NCI-H226 (cell line): Measurements from ENCODE around the gene GPC6.

Experiments used
- DNase-seq: peaks from one replicate; pipeline ENCODE4 v3.0.0-alpha.2; 2015

GPC6 gene

DNA sequence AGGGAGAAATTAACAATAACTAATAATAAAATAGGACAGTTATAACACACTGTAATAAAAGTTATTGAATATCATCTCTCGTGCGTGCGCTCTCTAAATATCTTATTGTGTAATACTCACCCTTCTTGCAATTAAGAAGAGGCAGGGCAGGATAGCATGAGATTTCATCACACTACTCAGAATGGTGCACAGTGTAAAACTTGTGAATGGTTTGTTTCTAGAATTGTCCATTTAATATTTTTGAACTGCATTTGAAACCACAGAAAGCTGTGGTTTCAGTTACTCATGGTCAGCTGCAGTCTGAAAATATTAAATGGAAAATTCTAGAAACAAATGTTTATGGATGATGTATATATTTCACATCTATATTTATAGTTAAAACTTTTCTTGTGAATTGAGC is 1091.8 kb downstream of the GPC6 start:
- DNase-seq: no peak

DNA sequence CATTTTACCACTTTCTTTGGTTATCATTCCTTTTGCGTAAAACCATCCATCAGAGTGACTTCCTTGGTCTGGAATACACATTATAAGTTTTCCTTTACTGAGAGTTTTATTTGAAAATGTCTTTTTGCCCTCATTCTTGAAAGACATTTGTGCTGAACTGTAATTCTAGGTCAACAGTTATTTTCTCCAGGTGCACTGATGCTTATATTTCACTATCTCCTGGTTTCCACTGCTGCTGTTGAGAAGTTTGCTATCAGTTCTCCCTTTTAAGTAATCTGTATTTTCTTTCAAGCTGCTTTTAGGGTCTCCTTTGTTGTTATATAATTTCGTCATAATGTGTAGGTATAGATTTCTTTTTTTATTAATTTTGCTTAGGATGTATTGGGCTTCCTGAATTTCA is 1092.9 kb downstream of the GPC6 start:
- DNase-seq: no peak

DNA sequence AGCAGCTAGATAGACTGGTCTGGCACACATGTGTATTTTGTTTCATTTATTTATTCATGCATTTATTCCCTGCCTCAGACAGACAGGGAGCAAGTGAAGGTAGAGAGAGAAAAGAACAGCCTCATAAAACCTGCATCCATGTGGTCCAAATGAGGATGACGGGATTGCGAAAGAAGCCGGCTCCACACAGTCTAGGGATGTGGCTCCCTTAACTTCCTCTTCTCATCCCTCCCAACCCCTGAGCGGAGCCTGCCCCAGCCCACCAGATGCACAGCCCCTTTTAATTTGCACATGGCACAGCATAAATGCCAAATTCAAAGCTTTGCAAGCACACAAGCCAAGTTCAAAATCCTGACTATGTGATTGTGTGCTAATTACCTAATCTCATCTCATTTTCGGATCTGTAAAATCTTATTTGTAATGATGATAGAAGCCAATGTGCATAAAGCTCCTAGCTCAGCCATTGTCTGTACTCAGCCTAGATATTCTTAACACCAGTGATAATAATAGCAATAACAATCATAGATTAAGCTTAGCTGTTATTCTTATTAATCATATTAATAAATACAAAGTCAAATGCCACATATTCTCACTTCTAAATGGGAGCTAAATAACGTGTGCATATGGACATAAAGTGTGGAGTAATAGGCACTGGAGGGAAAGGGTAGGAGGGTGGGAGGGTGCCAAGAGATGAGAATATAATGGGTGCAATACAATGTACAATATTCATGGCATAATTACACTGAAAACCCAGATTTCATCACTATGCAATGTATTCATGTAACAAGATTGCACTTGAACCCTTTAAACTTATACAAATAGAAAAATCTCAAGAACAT is 1096.5 kb downstream of the GPC6 start:
- DNase-seq: no peak

DNA sequence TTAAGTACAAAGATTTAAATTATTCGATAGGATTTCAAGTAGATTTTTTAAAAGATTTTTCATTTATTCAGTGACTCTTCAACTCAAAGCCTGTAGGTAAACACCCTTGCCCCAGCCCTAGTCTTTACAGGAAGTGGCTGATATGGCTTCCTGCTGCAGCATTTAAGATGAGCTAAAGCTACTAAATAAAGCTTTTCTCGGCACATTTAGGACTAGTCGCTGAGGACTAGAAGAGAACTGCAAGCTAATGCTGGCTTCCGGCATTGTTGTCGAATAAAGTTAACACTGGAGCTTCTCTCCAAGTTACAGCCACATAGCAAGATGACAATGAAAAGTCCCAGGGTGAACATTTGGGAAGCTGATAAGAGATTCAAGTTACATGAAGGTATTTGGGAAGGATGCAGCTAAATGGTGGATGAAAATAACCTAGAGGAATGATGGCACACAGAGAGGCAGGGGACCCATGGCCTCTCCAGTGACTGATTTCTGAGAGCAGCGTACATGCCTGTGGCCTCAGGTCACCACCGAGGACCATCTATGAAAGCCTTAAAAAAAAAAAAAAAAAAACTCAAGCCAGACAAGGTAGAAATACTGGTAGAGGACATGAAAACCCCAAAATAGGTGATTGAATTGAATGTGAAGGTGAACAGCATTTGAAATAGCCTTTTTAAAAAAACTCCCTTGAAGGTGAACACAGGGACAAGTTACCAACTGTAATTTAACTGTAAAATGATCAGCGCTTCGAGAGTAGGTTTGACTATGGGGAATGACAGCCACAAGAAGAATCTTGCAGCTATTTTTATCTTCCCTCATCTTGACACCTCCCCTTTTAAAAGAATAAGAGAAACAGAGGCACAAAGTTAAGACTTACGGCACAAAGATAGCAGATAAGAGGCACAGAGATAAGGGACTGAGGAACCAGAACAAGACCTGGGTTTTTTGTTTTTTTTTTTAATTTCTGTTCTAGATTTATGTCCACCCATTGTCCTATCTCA is 1097.5 kb downstream of the GPC6 start:
- DNase-seq: no peak

DNA sequence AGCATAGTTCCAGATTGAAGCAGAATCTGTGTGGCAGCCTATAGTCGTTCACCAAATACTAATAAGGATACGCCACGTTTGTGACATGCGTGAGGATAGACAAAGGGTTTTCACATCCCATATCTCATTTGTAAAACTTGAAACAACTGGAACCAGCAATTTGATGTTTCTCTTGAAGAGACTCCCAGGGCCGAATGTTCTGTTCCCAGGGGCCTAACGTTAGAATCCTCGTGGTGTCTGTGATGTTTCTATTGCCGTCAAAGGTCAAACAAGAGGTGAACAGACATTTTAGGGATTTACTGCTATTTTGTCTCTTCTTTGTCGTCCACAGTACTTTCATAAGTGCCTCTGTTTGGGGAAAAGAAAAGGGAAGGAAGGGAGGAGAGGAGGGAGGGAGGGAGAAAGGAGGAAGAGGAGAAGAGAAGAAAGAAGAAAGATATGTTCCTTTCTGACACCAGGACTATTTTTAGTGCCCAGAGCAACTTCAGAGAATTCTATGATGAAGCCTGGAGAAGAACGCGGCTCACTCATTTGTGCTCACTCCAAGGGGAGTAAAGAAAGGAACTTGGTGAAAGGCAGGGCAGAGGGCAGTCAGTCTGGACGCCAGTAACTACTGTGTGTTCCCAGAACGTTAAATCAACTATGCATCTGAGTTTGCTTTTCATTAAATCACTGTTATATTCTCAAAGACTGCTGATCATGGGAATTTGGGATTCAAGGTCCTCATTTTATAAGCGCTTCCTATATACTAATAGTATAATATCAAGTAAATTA is 1098.3 kb downstream of the GPC6 start:
- DNase-seq: no peak

DNA sequence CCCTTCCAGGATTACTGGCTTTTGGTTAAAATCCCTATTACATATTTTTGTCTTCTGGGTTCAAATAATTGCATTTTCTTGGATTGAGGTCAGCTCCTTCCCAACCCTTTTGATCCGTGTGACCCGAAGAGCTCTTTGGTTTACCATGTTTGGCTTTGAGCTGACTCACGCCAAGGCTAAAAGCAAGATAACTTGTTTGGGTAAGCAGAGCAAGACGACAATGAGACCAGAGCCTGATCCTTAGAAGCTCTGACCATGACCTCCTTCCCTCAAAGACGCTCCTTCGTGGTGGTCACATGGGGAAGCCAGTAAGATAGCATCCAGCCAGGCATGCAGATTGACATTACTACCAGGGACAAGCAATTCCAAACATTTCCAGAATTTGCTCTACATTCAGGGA is 1099.0 kb downstream of the GPC6 start:
- no peak for DNase-seq

DNA sequence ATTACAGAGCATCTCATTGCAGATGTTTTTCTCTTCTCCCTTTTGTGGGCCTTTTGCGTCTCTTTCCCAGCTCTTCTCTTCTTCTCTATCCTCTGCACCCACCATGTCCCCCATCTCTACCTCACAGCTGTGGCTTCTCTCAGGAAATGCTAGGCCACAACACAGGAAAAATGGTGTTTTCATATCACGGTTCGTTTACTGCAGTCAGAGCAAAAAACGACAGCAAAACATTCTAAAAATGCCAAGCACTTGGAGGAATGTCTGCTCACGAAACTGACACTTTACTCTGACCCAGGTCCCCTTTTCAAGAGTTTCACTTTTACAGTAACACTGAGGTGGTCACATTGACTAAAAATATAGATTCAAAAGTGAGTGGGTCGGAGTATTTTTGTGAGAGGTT is 1100.7 kb downstream of the GPC6 start:
- no peak for DNase-seq

DNA sequence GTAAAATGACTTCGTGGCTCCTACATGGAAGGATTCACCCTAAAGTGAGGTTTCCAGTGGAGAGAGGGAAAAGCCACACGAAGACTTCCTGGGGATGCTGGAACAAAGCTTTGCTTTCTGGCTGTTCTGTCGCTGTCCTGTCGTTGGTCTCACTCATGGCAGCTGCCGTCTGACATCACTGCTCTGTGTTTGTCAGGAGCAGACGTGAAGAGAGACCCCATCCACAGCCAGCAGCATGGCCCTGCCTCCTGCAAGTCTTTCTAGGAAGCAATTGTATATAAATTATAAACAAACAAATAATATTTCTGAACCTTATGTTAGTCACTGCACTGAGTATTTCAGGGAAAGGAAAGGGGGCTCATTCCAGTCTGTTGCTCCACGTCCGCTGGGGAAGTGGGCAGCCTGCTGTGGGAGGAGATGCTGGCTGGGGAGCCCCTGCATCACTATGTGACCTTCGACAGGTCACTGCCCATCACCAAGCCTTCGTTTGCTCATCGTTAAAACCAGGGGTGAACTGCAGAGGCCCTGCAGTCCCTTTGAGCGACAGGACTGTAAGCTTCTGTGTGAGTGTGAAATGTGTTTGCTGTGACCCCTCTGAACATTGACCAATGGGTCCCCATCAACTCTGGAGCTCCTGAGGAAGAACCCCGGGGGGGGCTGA is 1101.9 kb downstream of the GPC6 start:
- DNase-seq: no peak

DNA sequence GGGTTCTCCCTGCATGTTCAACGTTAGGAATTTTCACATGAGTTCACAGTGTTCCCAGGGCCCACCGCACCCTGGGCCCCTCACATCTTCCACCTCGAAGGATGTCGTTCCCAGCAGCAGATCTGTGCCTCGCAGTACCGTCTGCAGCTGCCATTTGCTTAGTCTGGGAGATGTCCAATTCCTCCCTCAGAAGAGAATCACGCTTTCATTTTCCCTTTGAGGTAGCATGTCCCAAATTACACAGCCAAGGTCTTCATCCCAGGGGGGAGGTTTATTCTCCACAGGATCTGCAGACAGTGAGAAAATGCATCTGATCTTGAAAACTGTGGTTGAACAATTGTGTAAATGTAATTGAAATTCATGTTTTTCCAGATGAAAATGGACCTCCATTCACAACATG is 1102.7 kb downstream of the GPC6 start:
- DNase-seq: no peak

DNA sequence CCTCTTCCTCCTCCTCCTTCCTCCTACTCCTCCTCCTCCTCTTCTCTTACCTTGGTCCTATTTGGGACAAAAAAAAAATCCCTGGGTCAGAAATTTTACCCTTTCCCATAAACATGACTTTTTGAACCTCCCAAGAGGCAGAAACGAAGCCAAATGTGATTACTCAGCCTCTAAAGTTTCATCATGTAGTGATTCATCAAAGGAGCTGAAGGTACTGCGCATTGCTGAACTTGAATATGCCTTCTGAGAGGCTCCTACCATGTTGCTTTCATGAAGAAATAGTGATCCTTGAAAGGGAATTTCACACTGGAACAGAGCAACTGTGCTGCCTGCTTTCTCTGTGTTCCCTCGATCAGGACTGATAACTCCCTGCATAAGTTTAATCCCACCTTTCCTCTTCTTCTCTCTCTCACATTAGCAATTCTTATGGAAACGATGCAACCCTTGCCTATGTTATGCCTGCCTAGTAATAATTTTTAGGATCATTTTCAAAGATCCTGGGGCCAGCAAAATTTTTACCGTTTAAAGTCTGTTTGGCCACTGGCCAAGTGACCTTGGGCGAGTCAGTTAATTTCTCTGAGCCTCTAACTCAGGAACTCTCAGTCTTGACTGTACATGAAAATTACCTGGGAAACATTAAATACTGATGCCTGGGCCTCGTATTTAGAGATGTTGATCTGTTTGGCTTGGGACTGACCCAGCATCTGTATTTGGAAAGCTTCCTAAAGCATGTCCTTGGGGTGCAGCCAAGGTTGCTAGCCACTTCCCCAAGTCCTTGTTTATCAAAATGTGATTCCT is 1103.3 kb downstream of the GPC6 start:
- peak; percentile 89 for DNase-seq

DNA sequence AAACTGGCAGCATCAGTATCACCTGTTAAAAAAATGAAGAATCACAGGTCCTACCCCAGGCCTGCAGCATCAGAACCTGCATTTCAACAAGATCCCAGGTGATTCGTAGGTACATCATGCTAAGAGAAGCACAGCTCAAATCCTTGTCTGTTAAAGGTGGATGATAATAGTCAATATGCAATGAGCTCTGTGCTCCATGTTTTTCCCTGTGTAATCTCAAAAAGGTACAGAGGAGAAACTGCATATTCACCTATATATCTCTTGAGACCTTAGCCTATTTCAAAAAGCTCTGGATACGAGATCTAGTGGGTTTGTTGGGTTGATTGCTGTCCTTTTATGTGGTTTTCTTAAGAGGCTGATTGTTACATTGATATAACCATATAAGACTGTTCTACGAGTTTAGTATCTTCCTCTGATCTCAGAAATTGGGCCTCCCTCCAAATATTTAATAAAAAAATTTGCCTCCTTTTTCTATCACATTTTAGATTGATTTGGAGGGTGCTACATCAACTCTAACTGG is 1104.0 kb downstream of the GPC6 start:
- DNase-seq: no peak

DNA sequence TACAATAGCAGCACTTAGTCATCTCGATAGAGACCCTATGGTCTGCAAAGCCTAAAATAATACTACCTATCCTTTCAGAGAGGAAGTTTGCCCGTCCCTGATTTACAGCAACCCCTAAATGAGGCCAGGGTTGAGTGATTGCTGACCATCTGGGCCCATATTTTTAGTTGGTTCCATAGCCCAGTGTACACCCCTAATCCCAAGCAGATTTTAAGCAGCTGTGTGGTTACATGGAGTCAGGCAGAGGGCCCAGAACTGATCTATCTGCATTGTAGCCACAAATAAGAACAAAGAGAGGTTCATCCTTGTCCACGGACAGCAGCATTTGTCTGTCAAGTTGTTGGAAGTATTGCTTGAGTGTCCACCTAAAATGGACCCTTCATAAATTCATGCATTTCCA is 1104.7 kb downstream of the GPC6 start:
- DNase-seq: no peak

DNA sequence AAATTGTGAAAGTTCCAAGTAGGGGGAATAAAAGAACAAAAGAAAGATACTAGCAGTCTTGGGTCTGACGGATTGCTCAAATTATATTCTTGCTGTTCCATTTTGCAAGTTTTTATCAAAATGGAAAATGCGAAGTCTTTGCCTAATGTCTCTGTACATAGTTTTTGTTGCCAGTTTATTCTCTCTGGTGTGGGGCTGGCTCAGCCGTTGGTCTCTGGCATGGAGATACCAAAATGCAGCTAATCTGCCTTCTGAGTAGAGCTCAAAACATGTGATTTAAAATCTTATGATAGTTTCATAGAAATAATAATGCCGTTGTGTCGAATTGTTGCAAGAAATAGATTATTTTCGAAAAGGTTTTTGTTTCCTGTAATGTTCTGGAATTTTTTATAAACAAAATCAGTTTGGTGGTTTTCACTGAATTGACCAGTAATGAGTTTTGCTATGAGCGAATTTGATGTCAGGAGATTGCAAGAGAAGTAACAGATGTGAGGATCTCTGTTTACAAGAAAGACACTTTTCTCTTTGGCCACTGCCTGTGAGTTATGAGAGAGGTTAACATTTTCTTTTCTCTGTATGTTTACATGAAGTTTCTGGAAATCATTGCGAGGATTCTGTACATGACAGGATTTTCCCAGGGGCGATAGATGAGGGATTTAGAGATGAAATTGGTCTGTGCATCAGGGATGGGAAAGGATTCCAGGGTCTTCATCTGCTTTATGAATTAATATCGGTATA is 1105.9 kb downstream of the GPC6 start:
- DNase-seq: no peak

DNA sequence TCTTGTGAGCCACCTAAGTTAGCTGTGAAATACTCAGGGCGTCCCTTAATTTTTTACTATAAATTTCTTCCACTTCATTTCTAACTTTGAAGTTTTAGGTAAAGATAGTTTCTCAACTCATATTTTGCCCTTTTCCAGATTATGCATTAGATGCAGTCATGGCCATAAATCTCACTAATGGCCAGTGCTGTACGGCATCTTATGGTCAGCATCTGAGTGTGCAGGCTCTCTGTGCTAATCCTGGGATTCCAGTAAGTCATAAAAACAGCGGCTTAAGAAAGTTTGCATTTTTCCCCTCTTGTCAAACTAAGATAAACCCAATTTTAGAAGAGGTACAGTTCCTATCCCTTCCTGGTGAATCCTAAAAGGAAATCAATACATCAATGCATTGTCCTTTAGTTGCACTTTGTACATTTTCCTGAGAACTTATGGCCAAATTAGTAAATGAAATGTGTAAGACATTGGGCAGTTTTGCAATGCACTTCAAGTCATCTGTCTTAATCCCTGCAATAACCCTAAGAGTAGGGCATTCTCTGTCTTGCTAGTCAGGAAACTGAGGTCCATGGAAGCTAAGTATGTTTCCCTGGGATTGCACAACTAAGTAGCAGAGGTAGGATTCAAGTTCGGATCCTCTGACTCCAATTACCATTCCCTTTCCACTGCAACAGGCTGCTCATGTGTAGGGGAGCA is 1106.7 kb downstream of the GPC6 start:
- no peak for DNase-seq

DNA sequence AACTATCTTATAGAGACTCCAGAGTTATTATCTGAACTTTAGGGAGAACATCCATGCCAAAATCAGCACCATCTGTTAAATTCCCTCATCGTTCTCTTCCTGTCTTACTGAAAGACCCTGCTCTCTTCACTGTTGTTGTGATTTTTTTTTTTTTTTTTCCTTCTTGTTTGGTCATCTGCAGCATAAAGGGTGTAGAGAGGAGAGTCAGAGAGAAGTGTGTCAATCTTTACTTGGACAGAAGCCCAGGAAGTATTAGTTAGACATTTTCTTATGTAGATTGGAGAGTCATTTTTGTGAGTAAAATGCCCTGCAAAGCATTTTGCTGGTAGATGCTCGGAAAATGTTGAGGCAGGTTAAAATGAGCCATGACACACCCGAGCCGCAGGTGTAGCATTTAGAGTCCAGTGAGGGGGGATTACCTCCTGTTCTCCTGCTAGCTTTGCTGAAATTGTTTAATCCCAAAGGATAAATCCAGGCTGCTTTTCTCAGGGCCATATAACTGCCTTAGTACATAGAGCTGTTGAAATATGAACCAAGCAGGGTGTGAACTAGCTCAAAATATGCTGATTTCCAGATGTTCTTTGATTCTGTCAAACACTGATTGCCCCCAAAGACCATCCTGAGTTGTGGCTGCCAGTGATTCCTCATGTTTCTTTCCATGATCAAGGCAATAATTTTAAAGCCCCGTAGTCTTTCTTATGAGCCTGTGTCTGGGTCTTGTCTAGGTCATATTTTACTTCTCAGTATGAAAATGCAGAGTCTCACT is 1109.3 kb downstream of the GPC6 start:
- no peak for DNase-seq

DNA sequence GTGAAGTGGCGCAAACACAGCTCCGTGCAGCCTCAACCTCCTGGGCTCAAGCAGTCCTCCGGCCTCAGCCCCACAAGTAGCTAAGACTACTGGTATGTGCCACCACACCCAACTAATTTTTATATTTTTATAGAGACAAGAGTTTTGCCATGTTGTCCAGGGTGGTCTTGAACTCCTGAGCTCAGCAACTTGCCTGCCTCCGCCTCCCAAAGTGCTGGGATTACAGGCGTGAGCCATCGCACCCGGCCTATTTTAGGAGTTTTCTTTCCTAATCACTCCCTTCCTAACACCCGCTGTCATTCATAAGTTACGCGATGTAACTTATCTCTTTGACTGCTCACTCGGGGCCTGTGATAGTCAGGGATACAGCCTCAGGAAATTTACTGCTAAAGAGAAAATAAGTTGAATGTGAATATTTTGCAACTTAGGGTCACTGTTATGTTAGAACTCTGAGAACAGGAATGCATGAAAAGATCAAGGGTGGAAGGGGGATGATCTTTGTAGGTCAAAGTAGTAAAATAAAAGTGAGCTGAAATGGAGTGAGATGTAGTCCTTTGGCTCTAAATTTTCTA is 1112.6 kb downstream of the GPC6 start:
- peak; percentile 22 for DNase-seq

DNA sequence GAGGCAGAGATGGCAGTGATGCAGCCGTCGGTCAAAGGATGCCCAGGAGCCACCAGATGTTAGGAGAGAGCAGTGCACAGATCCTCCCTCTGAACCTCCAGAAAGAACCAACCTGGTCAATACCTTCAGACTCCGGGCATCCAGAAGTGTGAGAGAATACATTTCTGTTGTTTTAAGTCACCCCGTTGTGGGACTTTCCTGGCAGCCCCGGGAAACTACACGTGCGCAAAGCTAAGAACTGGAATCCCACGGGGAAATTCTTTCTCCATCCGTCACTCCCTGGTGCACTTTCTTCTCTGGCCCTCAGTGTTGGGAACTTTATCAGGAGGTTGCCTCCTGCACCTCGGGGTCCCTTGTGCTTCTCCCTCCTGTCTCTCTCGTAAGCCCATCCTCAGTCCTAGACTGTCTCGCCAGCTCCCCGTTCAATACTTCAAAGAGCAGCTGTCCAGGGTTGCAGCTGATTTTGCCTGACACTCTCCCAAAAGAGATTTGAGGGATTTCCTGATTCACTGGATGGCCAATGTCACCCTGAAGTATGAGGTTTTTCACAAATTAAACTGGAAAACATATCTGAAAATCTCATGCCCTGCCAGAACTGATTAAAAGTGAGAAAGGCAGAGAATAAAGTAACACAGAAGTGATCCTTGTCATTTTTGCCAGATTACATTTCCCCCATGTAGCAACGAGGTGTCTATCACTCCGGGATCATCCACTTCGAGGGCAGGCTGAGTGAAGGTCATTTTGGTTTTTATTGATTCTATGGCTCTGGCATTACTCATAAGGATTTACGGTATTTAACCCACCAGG is 1116.0 kb downstream of the GPC6 start:
- DNase-seq: no peak

DNA sequence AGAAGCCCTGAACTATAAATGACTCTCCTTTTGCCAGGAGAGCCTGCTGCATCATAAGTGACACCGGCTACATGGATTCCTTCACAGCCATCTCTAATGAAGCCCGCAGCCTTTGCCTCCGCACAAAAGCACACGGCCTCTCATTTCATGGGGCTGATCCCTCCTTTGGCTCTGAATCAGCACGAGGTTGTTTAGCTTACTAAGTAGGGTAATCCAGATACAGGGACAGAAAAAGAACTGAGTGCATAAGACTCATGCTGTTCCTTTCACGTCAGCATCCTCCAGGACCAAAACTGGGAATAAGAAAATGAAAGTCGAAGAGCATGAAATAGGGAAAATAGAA is 1116.6 kb downstream of the GPC6 start:
- no peak for DNase-seq
